Endothelial cell of umbilical vein (primary cell): ENCODE results near the gene NFIC. TPM values are rescaled to one million over a fixed set of nuclear protein-coding genes. Genes with fewer than 3 reads are reported as not detected.

Source experiments
- BruUV-seq: library from RNA; stranded (reverse); fragments of 400-500 nt; replicated peaks from 2 replicates; lab custom pipeline; 2021; lab: Mats Ljungman, UMichigan
- CTCF ChIA-PET: fragments of 300-600, 350-600 bp; sonication (Branson Sonifier 250); formaldehyde crosslinking; loops from one replicate; lab custom pipeline; 2021; ENCODE audit warnings: antibody characterized with exemption, inconsistent platforms; lab: Charles Lee
- POLR2A ChIA-PET: fragments of 300-600, 350-600 bp; sonication (Branson Sonifier 250); formaldehyde crosslinking; loops from one replicate; lab custom pipeline; 2021; ENCODE audit warnings: antibody characterized with exemption, inconsistent platforms; lab: Charles Lee
- DNase-seq: peaks from one replicate; pipeline ENCODE4 v3.0.0-alpha.2; 2011; ENCODE audit warnings: low read depth, low spot score
- FAIRE-seq: peaks from 2 replicates; lab custom pipeline; 2011; peaks lifted over from hg19 to GRCh38; lab: Jason Lieb, UNC
- H2AFZ ChIP-seq: 2 replicates; pipeline ENCODE4 v1.6.0; 2012; ENCODE audit warnings: low read depth, low read length, control low read depth, inconsistent platforms
- H3K27ac ChIP-seq: 2 replicates; pipeline ENCODE4 v1.5.1; 2011; ENCODE audit warnings: low read depth, mild to moderate bottlenecking, control low read depth, low read length, moderate library complexity; ENCODE audit not compliant: insufficient read depth
- H3K27me3 ChIP-seq, 2 experiments: 2 replicates each; pipeline versions ENCODE4 v1.6.0 to v1.6.1; 2011; ENCODE audit warnings: low read length in 2 of 2, mixed read lengths in 1 of 2; ENCODE audit not compliant: control insufficient read depth in 2 of 2, insufficient read depth in 2 of 2
- H3K36me3 ChIP-seq, 2 experiments: 2 replicates in 1 of 2; 3 replicates in 1 of 2; pipeline ENCODE4 v1.5.1; 2011; ENCODE audit warnings: low read length in 2 of 2, mild to moderate bottlenecking in 1 of 2, moderate library complexity in 1 of 2; ENCODE audit not compliant: control insufficient read depth in 2 of 2, insufficient read depth in 2 of 2; ENCODE audit errors: extremely low read depth in 1 of 2
- H3K4me1 ChIP-seq: 3 replicates; pipeline ENCODE4 v1.5.1; 2011; ENCODE audit warnings: mild to moderate bottlenecking, low read length; ENCODE audit not compliant: control insufficient read depth, insufficient read depth; ENCODE audit errors: extremely low read depth
- H3K4me2 ChIP-seq: 2 replicates; pipeline ENCODE4 v1.6.1; 2011; ENCODE audit warnings: low read length, control low read depth, mixed read lengths; ENCODE audit not compliant: insufficient read depth
- H3K4me3 ChIP-seq, 3 experiments: fragments of 200-600 bp in 1 of 3; sonication (generic), shearing (Covaris generic) in 1 of 3; replicated peaks in 1 of 3; 2 replicates each; pipeline ENCODE4 v1.5.1; 2011 to 2016; ENCODE audit warnings: control low read depth in 3 of 3, low read length in 3 of 3, mild to moderate bottlenecking in 2 of 3, inconsistent platforms in 1 of 3, low read depth in 1 of 3, moderate library complexity in 1 of 3; ENCODE audit not compliant: insufficient read depth in 1 of 3
- H3K79me2 ChIP-seq: 2 replicates; pipeline ENCODE4 v1.6.0; 2012; ENCODE audit warnings: low read length, inconsistent platforms; ENCODE audit not compliant: control insufficient read depth, insufficient read depth
- H3K9ac ChIP-seq: replicated peaks from 2 replicates; pipeline ENCODE3; 2011; ENCODE audit warnings: low read length, control low read depth; ENCODE audit not compliant: insufficient read depth; ENCODE audit errors: extremely low read depth
- H3K9me1 ChIP-seq: replicated peaks from 3 replicates; pipeline ENCODE4 v1.6.0; 2011; ENCODE audit warnings: mild to moderate bottlenecking, low read length; ENCODE audit not compliant: control insufficient read depth, insufficient read depth; ENCODE audit errors: extremely low read depth
- H3K9me3 ChIP-seq: replicated peaks from 2 replicates; pipeline ENCODE4 v1.5.1; 2012; ENCODE audit warnings: low read length, inconsistent platforms; ENCODE audit not compliant: control insufficient read depth, insufficient read depth
- H4K20me1 ChIP-seq: replicated peaks from 2 replicates; pipeline ENCODE3; 2011; ENCODE audit warnings: mild to moderate bottlenecking, low read length; ENCODE audit not compliant: control insufficient read depth, insufficient read depth; ENCODE audit errors: extremely low read depth
- EZH2 ChIP-seq: IDR thresholded peaks from 2 replicates; pipeline ENCODE4 v1.6.1; 2012; ENCODE audit warnings: borderline replicate concordance, low read depth, mild to moderate bottlenecking, moderate library complexity, low read length, inconsistent platforms; ENCODE audit not compliant: severe bottlenecking
- FOS ChIP-seq: IDR thresholded peaks from 2 replicates; pipeline ENCODE4 v1.6.1; 2011; ENCODE audit warnings: mild to moderate bottlenecking, low read length, moderate library complexity, borderline replicate concordance; ENCODE audit not compliant: insufficient read depth
- GATA2 ChIP-seq: IDR thresholded peaks from 2 replicates; pipeline ENCODE4 v1.7.0; 2011; ENCODE audit warnings: low read depth, mild to moderate bottlenecking, moderate library complexity, mixed read lengths, low read length; ENCODE audit not compliant: insufficient read length, insufficient read depth
- JUN ChIP-seq: IDR thresholded peaks from 2 replicates; pipeline ENCODE4 v1.6.1; 2011; ENCODE audit warnings: borderline replicate concordance, low read depth; ENCODE audit not compliant: insufficient read length, insufficient read depth
- MYC ChIP-seq: IDR thresholded peaks from one replicate; pipeline ENCODE4 v1.6.1; 2011; ENCODE audit warnings: mild to moderate bottlenecking, low read depth, low read length
- POLR2A ChIP-seq: IDR thresholded peaks from 2 replicates; pipeline ENCODE4 v1.6.1; 2012; ENCODE audit warnings: low read depth, mild to moderate bottlenecking, control low read depth, low read length
- POLR2AphosphoS5 ChIP-seq: IDR thresholded peaks from 2 replicates; pipeline ENCODE4 v1.6.1; 2012; ENCODE audit warnings: low read depth, mild to moderate bottlenecking, control low read depth, low read length, moderate library complexity; ENCODE audit not compliant: insufficient read depth
- dilution Hi-C: fragments of 300-500 bp; cut with MboI; formaldehyde crosslinking; loops from one replicate; pipeline ENCODE4 v1.15.0; 2019; ENCODE audit warnings: low sequenced_read_pairs; ENCODE audit not compliant: extremely low pct_ligation_motif_present
- intact Hi-C: fragments of 100-400 bp; cut with micrococcal nuclease; formaldehyde crosslinking; loops from one replicate; pipeline ENCODE4 v1.10.0; 2022
- polyA plus RNA-seq, 4 experiments: library from polyadenylated mRNA; depleted of rRNA in 3 of 4; stranded (reverse) in 3 of 4; unstranded in 1 of 4; fragments of >200 nt; gene quantifications; 2 replicates each; pipeline versions ENCODE4 v1.2.1 to v1.2.3, GENCODE V29; 2011 to 2012; ENCODE audit warnings: missing spikeins in 1 of 4
- total RNA-seq: library from RNA; stranded (reverse); gene quantifications from 2 replicates; pipeline ENCODE4 v1.2.3, GENCODE V29; 2021
- TF ChIP-seq, protein P1 (sequence below), 2 donors: IDR thresholded peaks; 1 replicate in 1 of 2; 2 replicates in 1 of 2; pipeline ENCODE4 v1.5.1; 2011; ENCODE audit warnings: low read length in 2 of 2, mild to moderate bottlenecking in 2 of 2, moderate library complexity in 2 of 2, control low read depth in 1 of 2, inconsistent platforms in 1 of 2, low read depth in 1 of 2; ENCODE audit not compliant: insufficient read depth in 1 of 2; ENCODE audit errors: extremely low read depth in 1 of 2
- TF ChIP-seq, protein P2 (sequence below): IDR thresholded peaks from 2 replicates; pipeline ENCODE4 v1.6.1; 2011; ENCODE audit not compliant: insufficient read depth, insufficient read length

NFIC gene
- total and polyA plus RNA-seq, 2 donors (not counting 3 experiments of a cell fraction or from before 2014, with no cell fraction given), result 11.4 to 133 TPM

DNA sequence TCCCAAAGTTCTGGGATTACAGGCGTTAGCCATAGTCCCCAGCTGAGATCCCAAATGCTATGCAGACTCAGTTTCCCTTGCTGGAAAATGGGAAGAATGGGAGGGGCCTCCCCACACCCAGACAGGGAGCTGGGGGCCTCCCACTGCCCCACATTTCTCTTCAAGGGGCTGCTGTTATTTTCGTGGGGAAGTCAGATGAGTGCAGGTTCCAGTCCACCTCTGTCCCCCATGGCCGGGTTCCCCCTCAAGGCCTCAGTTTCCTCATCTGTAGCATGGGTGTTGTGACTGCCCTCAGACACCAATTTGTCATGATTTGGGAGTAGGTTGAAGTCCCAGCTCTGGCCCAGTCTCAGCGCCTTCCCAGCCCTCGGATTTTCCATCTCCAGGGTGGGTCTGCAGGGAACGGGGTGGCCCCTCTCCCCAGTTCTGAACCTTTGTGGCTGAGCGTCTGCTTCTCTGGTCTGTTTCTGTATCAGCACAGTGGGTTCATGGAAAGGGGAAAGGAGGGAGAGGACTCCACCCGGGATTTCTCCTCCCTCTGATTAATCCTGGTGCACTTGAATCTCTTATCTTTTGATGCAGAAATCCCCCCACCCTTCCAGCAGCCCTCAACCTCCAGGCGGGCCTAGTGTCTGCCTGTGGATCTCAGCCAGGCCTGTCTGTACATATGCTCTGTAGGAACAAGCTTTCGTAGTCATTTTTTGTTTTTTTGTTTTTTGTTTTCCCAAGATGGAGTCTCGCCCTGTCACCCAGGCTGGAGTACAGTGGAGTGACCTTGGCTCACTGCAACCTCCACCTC is 12.2 kb downstream of the NFIC start:
- Histone ChIP-seq H3K9me3 (no peaks in the 10 kb centered on the region), H3K36me3 (peaks cover 0 to 20% of the 10 kb centered on the region in 2 experiments), H3K79me2 (peaks cover 82% of the 10 kb centered on the region), H3K9ac (no peak overlapping the region), H3K27me3 (no peaks in the 10 kb centered on the region), H3K4me1 (peaks cover 21% of the 10 kb centered on the region), H3K4me3 (no peak overlapping the region), H3K9me1 (no peaks in the 10 kb centered on the region), H4K20me1 (no peaks in the 10 kb centered on the region), H2AFZ (no peak overlapping the region), H3K4me2 (no peak overlapping the region), H3K27ac (no peak overlapping the region)
- FAIRE-seq, result no peak
- TF ChIP-seq FOS, result no peak
- no peak for TF ChIP-seq EZH2
- TF ChIP-seq, protein P1, sequence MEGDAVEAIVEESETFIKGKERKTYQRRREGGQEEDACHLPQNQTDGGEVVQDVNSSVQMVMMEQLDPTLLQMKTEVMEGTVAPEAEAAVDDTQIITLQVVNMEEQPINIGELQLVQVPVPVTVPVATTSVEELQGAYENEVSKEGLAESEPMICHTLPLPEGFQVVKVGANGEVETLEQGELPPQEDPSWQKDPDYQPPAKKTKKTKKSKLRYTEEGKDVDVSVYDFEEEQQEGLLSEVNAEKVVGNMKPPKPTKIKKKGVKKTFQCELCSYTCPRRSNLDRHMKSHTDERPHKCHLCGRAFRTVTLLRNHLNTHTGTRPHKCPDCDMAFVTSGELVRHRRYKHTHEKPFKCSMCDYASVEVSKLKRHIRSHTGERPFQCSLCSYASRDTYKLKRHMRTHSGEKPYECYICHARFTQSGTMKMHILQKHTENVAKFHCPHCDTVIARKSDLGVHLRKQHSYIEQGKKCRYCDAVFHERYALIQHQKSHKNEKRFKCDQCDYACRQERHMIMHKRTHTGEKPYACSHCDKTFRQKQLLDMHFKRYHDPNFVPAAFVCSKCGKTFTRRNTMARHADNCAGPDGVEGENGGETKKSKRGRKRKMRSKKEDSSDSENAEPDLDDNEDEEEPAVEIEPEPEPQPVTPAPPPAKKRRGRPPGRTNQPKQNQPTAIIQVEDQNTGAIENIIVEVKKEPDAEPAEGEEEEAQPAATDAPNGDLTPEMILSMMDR (IDR thresholded peaks at IDR 0.05; ENCODE audit: extremely low read depth in 1 of 2, insufficient read depth in 1 of 2, low read depth in 1 of 2, low read length in 2 of 2), result no peak
- no peak for TF ChIP-seq POLR2AphosphoS5
- no peak for TF ChIP-seq POLR2A
- TF ChIP-seq JUN, result no peak
- TF ChIP-seq, protein P2, sequence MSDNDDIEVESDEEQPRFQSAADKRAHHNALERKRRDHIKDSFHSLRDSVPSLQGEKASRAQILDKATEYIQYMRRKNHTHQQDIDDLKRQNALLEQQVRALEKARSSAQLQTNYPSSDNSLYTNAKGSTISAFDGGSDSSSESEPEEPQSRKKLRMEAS, result no peak
- TF ChIP-seq GATA2, result no peak
- TF ChIP-seq MYC, result no peak
- BruUV-seq, result no TSS peak
- intact Hi-C loops (no loop called here), dilution Hi-C loops (no loop called here)
- ChIA-PET CTCF (interaction anchor here (1.2 to 1.6 kb wide), 2 partner anchors 9 to 108 kb away, joined by 3 to 6 read pairs; no protein-coding TSS in a partner anchor), POLR2A (no interaction called here)
- DNase-seq, result no peak
